Activated B cell treated with CpG ODN at 0.5 μM for 24 hours (primary cell): ENCODE data around the gene POLR2I. TPM values are rescaled to one million over a fixed set of nuclear protein-coding genes. Genes with fewer than 3 reads are reported as not detected.

Experiments
- ATAC-seq: fragments of 200-7000 bp; cut with Tn5 transposase; one replicate; pipeline ENCODE4 v1.10.0; 2021; ENCODE audit warnings: low read depth, mild to moderate bottlenecking, moderate library complexity
- CTCF ChIA-PET: fragments of 350-600 bp; sonication (Branson Sonifier 250); formaldehyde crosslinking; loops from one replicate; lab custom pipeline; 2021; ENCODE audit warnings: antibody characterized with exemption; lab: Charles Lee
- POLR2A ChIA-PET: fragments of 350-600 bp; sonication (Branson Sonifier 250); formaldehyde crosslinking; loops from one replicate; lab custom pipeline; 2021; ENCODE audit warnings: antibody characterized with exemption; lab: Charles Lee
- DNase-seq: peaks from one replicate; pipeline ENCODE4 v3.0.0; 2022
- H3K27ac Mint-ChIP-seq: one replicate; pipeline ENCODE4 v1.8.0; 2020; ENCODE audit warnings: mixed read lengths
- H3K27me3 Mint-ChIP-seq: one replicate; pipeline ENCODE4 v1.8.0; 2021; ENCODE audit warnings: mixed read lengths
- H3K36me3 Mint-ChIP-seq: one replicate; pipeline ENCODE4 v1.8.0; 2021; ENCODE audit warnings: low read depth, mixed read lengths
- H3K4me1 Mint-ChIP-seq: one replicate; pipeline ENCODE4 v1.8.0; 2021; ENCODE audit warnings: mixed read lengths
- H3K4me3 Mint-ChIP-seq: one replicate; pipeline ENCODE4 v1.8.0; 2020; ENCODE audit warnings: mild to moderate bottlenecking, mixed read lengths
- H3K9me3 Mint-ChIP-seq: one replicate; pipeline ENCODE4 v1.8.0; 2020; ENCODE audit warnings: mixed read lengths
- intact Hi-C: fragments of 100-400 bp; cut with micrococcal nuclease; formaldehyde crosslinking; loops from one replicate; pipeline ENCODE4 v1.15.1; 2024
- total RNA-seq: library from RNA; stranded (reverse); gene quantifications from 2 replicates; pipeline ENCODE4 v1.2.3, GENCODE V29; 2022
- TF ChIP-seq, protein P1 (sequence below): fragments of 200-600 bp; IDR thresholded peaks from one replicate; pipeline ENCODE4 v1.8.0; 2022; ENCODE audit warnings: antibody characterized with exemption, mild to moderate bottlenecking

Gene POLR2I
- total RNA-seq, 1 donor from 2014 or later = 46.6 TPM

DNA sequence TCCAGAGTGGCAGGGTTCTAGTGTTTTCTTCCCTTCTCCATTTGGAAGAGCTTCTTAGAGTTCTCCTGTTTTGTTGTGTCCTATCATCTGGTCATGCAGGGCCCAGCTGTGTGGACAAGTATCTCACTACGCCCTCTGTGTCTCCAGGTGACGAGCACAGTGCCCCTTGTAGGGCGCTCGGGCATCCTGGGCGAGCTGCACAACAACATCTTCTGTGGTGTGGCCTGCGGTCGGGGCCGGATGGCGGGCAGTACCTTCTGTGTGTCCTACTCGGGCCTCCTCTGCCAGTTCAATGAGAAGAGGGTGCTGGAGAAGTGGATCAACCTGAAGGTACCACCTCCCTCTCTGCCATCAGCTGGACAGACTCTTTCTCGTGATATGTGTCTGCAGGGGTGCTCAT, 47.0 kb downstream of the POLR2I start:
- ChIA-PET CTCF (no interaction called here), POLR2A (no interaction called here)
- no peak for ATAC-seq
- Mint-ChIP-seq H3K4me1 (no peaks in the 10 kb centered on the region), H3K27ac (no peak overlapping the region), H3K9me3 (no peaks in the 10 kb centered on the region), H3K27me3 (no peaks in the 10 kb centered on the region), H3K4me3 (no peak overlapping the region), H3K36me3 (no peaks in the 10 kb centered on the region)
- intact Hi-C loops = no loop called here
- TF ChIP-seq, protein P1, sequence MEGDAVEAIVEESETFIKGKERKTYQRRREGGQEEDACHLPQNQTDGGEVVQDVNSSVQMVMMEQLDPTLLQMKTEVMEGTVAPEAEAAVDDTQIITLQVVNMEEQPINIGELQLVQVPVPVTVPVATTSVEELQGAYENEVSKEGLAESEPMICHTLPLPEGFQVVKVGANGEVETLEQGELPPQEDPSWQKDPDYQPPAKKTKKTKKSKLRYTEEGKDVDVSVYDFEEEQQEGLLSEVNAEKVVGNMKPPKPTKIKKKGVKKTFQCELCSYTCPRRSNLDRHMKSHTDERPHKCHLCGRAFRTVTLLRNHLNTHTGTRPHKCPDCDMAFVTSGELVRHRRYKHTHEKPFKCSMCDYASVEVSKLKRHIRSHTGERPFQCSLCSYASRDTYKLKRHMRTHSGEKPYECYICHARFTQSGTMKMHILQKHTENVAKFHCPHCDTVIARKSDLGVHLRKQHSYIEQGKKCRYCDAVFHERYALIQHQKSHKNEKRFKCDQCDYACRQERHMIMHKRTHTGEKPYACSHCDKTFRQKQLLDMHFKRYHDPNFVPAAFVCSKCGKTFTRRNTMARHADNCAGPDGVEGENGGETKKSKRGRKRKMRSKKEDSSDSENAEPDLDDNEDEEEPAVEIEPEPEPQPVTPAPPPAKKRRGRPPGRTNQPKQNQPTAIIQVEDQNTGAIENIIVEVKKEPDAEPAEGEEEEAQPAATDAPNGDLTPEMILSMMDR = no peak
- no peak for DNase-seq

- intact Hi-C loops = no loop called here
- TF ChIP-seq, protein P1 = no peak
- POLR2A ChIA-PET = no interaction called here
- ATAC-seq = no peak
- no peaks in the 10 kb centered on the region for H3K4me1 Mint-ChIP-seq
- H3K27me3 Mint-ChIP-seq = no peaks in the 10 kb centered on the region
- H3K9me3 Mint-ChIP-seq = no peaks in the 10 kb centered on the region
- no peak for DNase-seq
- CTCF ChIA-PET = no interaction called here
- no peak overlapping the region for H3K4me3 Mint-ChIP-seq
- H3K36me3 Mint-ChIP-seq = no peaks in the 10 kb centered on the region
- no peak overlapping the region for H3K27ac Mint-ChIP-seq
Measured at GRCh38 chr19:36064826-36065225, 49.8 kb downstream of the POLR2I start.

Other genes with a start within 250 kb of the POLR2I start
- not detected in 2 replicates for gene APLP1, start 246.3 kb downstream of the POLR2I start, total RNA-seq
- gene NFKBID, start 214.3 kb downstream of the POLR2I start, total RNA-seq = 120 and 143 TPM in 2 replicates
- 2.9 and 3.5 TPM in 2 replicates for gene HCST, start 212.3 kb downstream of the POLR2I start, total RNA-seq
- gene TYROBP, start 206.6 kb downstream of the POLR2I start, total RNA-seq = 0.83 TPM in 1 of 2 replicates, not detected in the other
- gene LRFN3, start 178.5 kb downstream of the POLR2I start, total RNA-seq = 1.8 TPM in 2 replicates
- 20.3 and 21.9 TPM in 2 replicates for gene SDHAF1, start 119.7 kb downstream of the POLR2I start, total RNA-seq
- gene SYNE4, start 106.1 kb downstream of the POLR2I start, total RNA-seq = 2.1 and 3.7 TPM in 2 replicates
- gene ALKBH6, start 100.7 kb downstream of the POLR2I start, total RNA-seq = 32.7 and 39.7 TPM in 2 replicates
- 0.20 and 0.62 TPM in 2 replicates for gene CLIP3, start 82.0 kb downstream of the POLR2I start, total RNA-seq
- gene THAP8, start 60.6 kb downstream of the POLR2I start, total RNA-seq = 2.3 and 2.4 TPM in 2 replicates
- gene WDR62, start 60.0 kb downstream of the POLR2I start, total RNA-seq = 2.7 and 3.3 TPM in 2 replicates
- not detected in 2 replicates for gene OVOL3, start 3.7 kb downstream of the POLR2I start, total RNA-seq
- gene TBCB, start 593 bp upstream of the POLR2I start, total RNA-seq = 138 and 144 TPM in 2 replicates
- 442 and 477 TPM in 2 replicates for gene CAPNS1, start 25.2 kb upstream of the POLR2I start, total RNA-seq
- gene COX7A1, start 37.6 kb upstream of the POLR2I start, total RNA-seq = not detected in 2 replicates
- gene ZNF565, start 99.8 kb upstream of the POLR2I start, total RNA-seq = 2.3 and 3.2 TPM in 2 replicates
- gene ZNF146, start 100.2 kb upstream of the POLR2I start, total RNA-seq = 57.8 and 63.2 TPM in 2 replicates